ENCODE measurements around the gene PSMF1. TPM values are rescaled to one million over a fixed set of nuclear protein-coding genes. Genes with fewer than 3 reads are reported as not detected.

PSMF1 gene
- total and polyA plus RNA-seq, 2 of the 4 experiments (the other 2 are of a cell fraction), result 93.6 to 109 TPM

- TF ChIP-seq RFX5 (IDR thresholded peaks at IDR 0.05; ENCODE audit: low read depth, low read length), result no peak
Measured at GRCh38 chr20:1202762-1203504, 84.5 kb downstream of the PSMF1 start, which contains the start of gene C20orf202 (continued).

GRCh38 chr20:1203630-1204029, 85.2 kb downstream of the PSMF1 start:
- in situ Hi-C loops (cut with MboI; ENCODE audit: low sequenced_read_pairs), result no loop called here

More at GRCh38 chr20:1203630-1204029, 85.2 kb downstream of the PSMF1 start:
- Histone ChIP-seq H3K4me2 (ENCODE audit: low read depth, low read length) (no peak overlapping the region), H3K27ac (ENCODE audit: insufficient read depth, low read length) (no peak overlapping the region), H4K5ac (ENCODE audit: low read depth, low read length) (no peak overlapping the region), H3K9me1 (ENCODE audit: insufficient read depth, low read length) (0 out of 2 replicates have a peak, but pooled peaks cover 3% of the 10 kb centered on the region), H3K4me1 (ENCODE audit: control insufficient read depth, insufficient read depth, low read length) (no peaks in the 10 kb centered on the region), H3K4me3 (ENCODE audit: insufficient read depth, low read depth, low read length) (no peak overlapping the region), H3K36me3 (ENCODE audit: control insufficient read depth, insufficient read depth, low read length) (no peaks in the 10 kb centered on the region), H3K79me1 (ENCODE audit: low read depth in 1 of 2, low read length in 2 of 2) (no peaks in the 10 kb centered on the region), H2AFZ (replicated peaks; ENCODE audit: low read length, poor library complexity) (no peak overlapping the region), H3K14ac (replicated peaks; ENCODE audit: low read depth, low read length) (no peak overlapping the region), H2BK15ac (ENCODE audit: low read depth, low read length) (no peak overlapping the region), H4K91ac (ENCODE audit: insufficient read depth, low read depth, low read length) (no peak overlapping the region), H3K18ac (ENCODE audit: low read depth, low read length) (no peak overlapping the region), H3K9ac (ENCODE audit: low read depth, low read length) (no peak overlapping the region), H3K27me3 (ENCODE audit: control insufficient read depth, insufficient read depth, low read length) (peaks cover 57% of the 10 kb centered on the region), H2AK9ac (replicated peaks; ENCODE audit: low read depth, low read length, poor library complexity) (no peak overlapping the region), H3K23ac (ENCODE audit: low read depth, low read length) (no peak overlapping the region), H4K20me1 (ENCODE audit: insufficient read depth, low read length) (no peaks in the 10 kb centered on the region), H3K4ac (ENCODE audit: low read depth, low read length) (no peak overlapping the region), H4K8ac (ENCODE audit: low read depth in 2 of 2, low read length in 2 of 2) (no peak overlapping the region), H2BK20ac (ENCODE audit: low read depth, low read length) (no peak overlapping the region), H3K9me3 (ENCODE audit: control insufficient read depth, insufficient read depth, low read length) (0 out of 2 replicates have a peak, but pooled peaks cover 2% of the 10 kb centered on the region), H2BK120ac (ENCODE audit: low read depth, low read length) (no peak overlapping the region), H3K56ac (ENCODE audit: extremely low read depth, insufficient read depth, low read length) (no peak overlapping the region), H2AK5ac (ENCODE audit: low read depth, low read length) (no peak overlapping the region), H2BK5ac (ENCODE audit: low read depth, low read length, poor library complexity, severe bottlenecking) (no peak overlapping the region)
- no TSS peak for BruUV-seq (replicated peaks)
- WGBS, 2 experiments (ENCODE audit: extremely low coverage in 2 of 2, insufficient read length in 1 of 2), result no CpG with 5 or more reads among the region's 5 CpGs
- ChIA-PET CTCF (interaction anchor here (0.7 kb wide), 1 partner anchor 44 kb away, joined by 5 read pairs; no protein-coding TSS in a partner anchor), POLR2A (ENCODE audit: unreplicated experiment) (no interaction called here)
- TF ChIP-seq POLR2A (IDR thresholded peaks at IDR 0.05; ENCODE audit: low read depth, low read length) (no peak), FOS (IDR thresholded peaks at IDR 0.05; ENCODE audit: low read depth, low read length) (no peak), BHLHE40 (IDR thresholded peaks at IDR 0.05; ENCODE audit: low read depth, low read length) (no peak), NFE2L2 (IDR thresholded peaks at IDR 0.05; ENCODE audit: low read depth, low read length) (no peak), MAZ (IDR thresholded peaks at IDR 0.05; ENCODE audit: borderline replicate concordance, low read depth, low read length) (no peak), RCOR1 (IDR thresholded peaks at IDR 0.05; ENCODE audit: insufficient replicate concordance, low read length) (no peak), MXI1 (IDR thresholded peaks at IDR 0.05; ENCODE audit: borderline replicate concordance, low read depth, low read length) (no peak)
- dilution Hi-C loops (cut with HindIII; ENCODE audit: low sequenced_read_pairs, unreplicated experiment) (no loop called here), intact Hi-C loops (cut with micrococcal nuclease) (no loop called here)
- DNase-seq (no peak), ATAC-seq (ENCODE audit: low read depth) (no peak)

All from IMR-90 (cell line).